Middle frontal gyrus (tissue), 1 donor: ENCODE results near the gene STXBP6.

Source experiments
- DNase-seq: peaks from one replicate; pipeline ENCODE4 v3.0.0-alpha.2; 2015; ENCODE audit warnings: low spot score; ENCODE audit errors: extremely low spot score

The STXBP6 gene

DNA sequence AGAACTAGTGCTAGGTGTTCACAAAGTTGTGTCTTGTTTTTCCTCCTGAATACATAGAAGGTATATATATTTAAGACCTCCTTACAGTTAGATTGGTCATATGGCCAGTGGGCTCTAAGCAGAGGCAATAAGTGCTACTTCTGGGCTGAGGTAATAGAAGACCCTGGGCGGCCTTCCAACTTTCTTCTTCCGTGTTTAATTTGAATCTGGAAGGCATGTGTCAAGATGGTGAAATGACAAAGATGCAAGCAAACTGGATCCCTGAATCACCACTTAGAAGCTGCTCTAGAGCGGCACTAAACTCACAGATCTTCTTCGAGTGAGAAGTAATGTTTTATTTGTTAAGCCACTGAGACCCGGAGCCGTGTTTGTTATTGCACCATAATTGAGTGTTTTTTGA lies 215.0 kb downstream of the STXBP6 start:
- no peak for DNase-seq

DNA sequence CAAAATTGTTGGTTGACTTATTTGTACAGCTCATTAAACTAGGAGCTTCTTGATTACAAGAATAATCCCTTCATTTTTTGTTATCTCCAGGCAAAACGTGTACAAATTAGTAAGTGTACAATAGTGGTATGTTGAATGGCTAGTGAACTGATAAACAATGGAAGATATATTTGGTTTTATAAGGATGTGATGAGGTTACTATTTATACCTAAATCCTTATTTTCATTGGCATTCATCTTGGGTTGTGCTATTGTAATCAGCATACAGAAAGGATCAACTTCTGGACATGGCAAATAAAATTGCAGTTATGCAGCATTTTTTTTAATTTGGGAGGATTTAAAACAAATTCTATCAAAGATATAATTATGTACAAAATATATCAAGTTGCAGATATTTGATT lies 216.6 kb downstream of the STXBP6 start:
- no peak for DNase-seq

DNA sequence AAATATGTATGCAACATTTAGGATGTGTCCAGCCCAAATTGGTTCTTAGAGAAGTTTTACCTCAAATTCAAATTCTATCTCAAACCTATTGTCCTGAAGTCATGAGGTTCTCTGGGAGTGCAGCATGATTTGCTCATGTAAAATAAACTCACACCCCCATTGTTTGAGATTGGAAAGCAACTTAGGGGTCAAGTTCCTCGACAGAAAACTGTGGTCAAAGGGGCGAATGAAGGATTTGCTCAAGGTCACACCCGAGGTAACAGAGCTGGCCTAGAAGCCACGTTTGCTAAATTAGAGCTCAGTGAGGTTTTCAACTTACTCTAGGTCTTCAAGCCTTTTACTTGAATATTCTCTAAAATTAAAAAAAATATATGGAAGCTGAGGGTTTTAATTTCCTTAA lies 218.3 kb downstream of the STXBP6 start:
- no peak for DNase-seq

DNA sequence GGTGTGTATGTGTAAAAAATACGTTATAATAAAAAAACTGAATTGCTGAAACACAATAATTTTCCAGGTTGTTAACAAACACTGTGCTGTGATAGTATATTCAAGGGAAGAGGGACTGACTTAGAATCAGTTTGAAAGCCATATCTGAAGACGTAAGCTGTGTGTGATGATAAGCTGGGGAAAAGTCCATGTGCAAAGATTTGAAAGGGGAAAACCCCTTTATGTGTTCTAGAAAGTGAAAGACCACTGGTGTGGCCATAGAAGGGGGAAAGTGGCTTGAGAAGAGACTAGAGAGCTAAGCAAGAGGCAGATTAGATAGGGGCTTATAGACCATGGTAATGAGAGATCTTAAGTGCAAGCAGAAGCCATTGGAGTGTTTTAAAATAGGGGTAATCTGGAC lies 220.1 kb downstream of the STXBP6 start:
- no peak for DNase-seq

DNA sequence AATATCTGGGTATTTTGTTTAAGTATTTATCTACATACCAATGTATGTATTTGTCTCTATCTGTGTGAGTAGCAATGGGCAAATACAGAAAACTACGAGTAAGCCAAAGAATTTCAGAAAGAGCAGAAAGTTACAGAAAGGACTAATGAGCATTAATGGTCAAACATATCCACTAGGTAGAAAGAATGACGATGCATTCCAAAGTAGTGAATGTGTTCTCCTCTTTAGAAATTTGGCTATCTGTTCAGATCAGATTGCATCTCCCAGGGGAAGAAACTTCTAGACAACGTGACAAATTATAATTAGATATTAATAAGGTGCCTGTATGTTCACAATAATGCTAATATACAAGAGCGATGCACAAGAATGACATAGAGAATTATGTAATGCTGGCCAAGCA lies 221.5 kb downstream of the STXBP6 start:
- DNase-seq, result no peak

DNA sequence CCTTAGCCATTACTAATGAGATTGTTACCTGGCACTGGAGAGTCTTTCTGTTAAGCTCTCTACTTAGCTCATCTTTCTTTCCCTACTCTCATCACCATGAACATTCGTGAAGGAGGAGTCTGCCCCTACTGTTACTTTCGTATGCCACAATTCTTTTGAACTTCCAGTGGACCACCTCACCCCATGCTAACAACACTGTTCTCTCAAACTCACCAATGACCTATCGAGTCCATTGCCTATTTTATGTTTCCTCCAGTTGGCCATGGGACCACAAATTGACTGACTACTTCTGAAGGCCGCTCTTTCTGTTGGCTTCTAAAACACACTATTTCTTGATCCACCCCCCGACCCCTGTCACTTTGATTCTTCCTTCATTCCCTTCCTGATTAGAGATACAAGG lies 223.6 kb downstream of the STXBP6 start:
- DNase-seq, result no peak

DNA sequence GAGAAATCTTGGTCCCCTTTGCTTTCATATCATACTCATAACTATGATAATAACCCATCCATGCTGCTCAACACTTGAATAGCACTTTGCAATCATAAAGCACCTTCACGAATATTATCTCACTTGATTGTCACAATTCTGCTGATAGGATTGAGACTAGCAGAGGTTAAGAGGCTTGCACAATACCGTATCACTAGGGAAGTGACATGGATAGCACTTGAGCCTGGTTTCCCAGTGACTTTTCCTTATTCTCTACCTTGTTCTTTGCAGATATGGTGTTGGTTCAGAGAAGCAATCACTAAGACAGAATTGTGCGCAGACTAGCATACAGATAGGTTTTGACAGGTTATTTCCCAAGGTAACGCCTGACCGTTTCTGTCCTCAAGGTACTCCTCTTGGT lies 229.3 kb downstream of the STXBP6 start:
- no peak for DNase-seq

DNA sequence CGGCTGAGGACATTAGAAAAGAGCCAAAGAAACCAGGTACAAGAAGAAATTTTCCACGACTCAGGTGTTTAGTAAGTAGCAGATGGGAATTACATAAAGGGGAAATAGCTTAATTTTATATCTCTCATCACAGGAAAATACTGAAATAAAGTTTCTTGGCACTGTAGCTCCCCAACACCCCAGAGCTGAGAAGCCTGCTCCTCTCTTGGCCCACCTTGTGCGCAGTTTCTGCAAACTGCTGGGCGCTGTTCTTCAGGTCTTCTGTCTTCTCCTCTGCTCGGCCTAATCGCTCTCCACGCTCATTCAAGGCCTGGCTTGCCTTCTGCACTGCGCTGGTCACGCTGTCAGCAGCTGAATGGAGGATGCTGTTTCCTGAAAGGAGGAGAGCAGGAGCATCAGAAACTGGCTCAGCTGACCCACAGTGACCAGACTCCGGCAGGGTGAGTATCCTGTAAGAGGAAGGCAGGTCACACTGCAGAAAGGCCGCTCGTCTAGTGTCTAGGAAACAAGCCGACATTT lies 231.1 kb downstream of the STXBP6 start:
- no peak for DNase-seq

DNA sequence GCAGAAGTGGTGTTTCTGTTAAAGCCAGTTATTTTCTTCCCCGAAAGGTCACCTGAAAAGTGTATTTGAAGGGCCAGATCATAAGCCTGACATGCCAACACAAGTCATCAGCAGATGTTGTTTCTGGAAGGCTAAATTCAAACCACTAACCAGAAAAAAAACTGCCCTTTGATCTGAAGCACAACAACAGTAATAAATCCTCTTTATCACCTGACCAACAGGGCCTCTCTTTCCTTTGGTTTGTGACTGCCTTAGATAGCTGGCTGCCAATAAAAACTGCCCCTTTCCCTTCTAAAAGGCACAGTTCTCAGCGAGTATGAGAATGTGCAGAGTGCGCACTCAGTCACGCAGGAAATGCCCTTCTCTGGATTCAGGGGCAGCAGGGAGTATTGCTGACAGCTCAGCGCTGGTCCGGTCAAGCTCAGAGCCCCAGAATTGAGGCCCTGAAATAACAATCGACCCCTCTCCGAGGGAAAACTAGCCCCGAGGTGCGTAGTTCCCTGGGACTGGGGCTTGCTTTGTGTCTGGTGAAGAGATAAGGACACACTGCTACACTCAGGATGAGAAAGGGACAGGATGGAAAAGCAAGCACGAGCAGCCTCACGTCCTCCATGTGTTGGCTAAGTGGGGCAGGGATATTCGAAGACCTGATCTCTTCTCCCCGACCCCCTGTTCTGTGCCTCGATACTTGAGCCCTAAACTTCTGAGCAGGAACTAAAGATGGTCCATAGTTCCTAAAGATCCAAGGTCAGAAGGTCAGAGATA lies 231.7 kb downstream of the STXBP6 start:
- DNase-seq, result no peak

DNA sequence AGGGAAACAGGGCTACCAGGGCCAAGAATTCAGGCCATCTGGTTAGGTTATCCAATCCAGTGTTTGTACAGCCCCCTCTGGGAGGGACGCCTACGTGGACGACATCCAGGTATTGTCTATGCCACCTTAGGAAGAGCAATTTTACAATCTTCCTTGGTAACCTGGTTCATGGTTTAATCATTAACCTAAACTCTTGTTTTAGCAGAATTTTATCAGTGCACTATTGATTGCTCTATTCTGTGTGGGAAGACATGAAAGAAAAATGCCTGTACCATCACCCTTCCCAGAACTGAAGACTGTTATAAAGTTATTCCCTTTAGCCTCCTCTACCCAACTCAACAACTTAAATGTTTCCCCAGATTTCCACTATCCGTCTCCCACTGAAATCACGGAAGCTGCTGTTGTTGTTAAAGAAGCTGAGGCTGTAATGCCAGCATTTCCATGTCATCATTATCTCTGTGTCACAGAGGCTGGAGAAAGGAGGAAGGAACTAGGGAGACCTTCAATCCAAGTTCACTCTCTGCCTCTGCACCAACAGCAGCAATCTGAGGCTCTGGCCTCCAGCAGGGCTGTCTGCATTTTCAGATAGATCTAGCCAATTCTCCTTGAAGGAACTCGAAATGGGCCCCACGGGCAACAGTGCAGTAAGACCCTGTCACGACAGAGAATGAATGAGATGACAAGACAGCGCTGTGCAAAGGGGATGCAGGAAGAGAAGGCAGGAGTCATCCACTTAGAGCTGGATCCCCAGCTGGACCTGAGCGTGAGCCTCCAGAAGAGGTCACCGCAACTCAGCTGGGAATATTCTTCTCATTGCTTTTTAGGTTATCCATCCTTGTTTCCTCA lies 232.5 kb downstream of the STXBP6 start:
- DNase-seq, result no peak

DNA sequence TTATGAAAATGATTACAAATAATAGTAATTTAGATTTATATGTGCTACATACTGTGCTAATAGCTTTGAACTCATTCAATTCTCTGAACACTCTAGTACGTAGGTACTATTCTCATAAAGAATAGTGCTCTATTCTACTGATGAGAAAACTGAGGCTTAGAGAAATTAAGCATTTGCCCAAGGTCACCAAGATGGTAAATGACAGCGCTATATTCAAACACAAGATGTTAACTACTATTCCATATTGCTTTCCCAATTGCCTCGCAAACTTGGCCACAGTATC lies 233.1 kb downstream of the STXBP6 start:
- no peak for DNase-seq

DNA sequence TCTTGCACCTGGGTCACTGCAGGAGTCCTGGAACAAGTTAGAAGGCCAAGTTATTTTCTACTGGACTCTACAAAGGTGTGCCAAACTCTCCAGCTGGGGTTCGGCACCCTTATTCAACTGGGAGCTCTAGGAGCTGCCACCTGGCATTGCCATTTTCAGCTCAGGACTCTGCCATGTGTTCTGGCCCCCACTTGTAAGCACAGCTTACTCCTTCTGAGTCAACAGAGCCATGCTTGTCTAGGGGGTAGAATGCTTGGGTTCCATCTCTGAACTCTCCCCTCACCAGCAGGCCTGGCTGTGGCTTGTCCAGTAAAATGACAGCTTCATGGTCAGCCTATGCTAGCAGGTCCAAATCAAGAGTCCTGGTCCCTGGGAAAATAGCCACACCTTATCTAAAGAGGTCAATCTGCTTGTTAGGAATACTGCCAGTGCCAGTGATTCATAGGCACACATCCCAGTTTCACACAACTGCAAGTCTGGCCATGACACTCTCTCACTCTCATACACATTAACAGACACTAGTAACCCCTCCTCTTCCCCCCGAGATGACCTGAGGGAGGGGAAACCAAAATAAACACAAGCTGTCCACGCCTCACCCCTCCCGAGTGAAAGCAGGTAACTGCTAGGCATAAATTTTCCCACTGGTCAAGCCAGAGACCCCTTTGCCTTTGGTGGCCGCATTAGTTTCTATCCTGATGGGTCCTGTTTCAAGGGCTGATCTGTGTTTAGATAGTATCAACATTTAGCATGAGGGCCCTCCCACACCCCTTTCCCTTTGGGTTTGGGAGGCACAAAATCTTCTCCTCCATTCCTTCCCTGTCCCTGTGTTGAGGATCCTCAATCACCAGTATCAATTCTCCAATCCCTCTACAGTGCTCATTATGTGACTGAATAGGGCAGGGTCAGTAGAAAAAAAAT lies 233.7 kb downstream of the STXBP6 start:
- no peak for DNase-seq

DNA sequence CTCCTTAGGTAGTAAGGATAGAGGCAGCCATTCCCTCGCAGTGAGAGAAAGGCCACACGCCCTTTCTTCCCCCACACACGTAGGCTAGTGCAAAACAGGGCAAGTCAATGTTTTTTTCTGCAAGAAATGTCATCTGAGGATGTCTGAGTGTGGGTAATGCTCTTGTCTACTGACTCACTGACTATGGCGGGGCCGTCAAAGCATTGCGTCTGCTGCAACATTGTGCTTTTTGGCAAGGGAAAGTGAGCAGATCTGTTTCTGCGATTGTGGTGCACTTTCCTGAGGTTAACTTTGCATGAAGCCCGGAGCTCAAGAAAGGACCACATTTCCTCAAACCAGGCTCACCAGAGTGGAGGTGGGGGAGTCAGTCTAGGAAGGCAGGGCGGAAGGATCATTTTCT lies 234.4 kb downstream of the STXBP6 start:
- no peak for DNase-seq

DNA sequence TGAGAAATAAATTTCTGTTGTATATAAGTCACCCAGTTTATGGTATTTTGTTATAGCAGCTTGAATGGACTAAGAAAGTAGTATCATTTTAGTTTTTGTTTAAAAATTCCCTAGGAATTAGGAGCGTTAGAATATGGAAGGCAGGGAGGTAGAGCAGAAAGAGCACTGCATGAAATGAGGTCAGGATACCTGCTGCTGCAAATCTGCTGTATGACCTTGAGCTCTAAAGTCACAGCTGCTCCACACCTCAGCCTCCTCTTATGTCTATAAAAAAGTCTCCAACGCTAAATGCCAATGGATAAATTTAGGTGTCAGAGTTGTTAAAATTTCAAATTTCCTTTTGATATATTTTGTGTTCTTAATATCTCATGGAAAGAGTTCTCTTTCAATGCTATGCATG lies 235.0 kb downstream of the STXBP6 start:
- DNase-seq, result no peak

DNA sequence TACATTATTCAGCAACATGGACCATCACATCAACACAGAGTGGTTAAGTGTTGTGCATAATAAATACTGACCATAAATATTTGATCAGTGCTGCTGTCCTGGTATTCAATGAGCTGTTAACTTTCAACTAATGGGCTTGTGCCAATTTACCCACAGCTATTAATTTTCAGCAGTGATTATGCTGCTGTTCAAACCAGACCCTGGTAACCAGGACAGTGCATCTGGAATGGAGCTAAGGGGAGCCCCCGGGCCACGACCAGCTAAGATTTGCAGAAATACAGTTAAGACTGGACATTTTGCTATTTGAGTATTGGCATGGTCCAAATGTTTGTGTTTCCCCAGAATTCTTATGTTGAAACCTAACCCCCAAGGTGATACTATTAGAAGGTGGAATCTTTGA lies 235.6 kb downstream of the STXBP6 start:
- no peak for DNase-seq

DNA sequence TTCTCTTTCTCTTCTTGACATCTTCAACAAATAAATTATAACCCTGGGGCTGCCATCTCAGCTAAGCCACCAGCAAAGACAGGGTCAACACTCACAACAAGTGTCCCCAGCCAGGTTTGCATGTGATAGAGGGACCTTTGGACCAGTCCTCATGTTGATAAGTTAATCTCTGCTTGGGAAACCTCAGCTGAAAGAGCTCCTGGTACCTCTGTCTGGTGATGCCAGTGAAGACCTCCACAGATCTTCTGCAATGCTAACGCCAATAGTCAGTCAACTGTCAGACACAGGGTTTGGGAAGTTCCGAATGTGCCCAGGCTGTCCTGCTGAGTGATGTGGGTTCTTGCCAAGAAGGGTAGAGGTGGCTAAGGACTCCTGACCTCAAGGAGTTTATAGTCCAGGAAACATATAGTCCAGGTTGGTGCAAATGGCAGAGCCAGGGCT lies 236.1 kb downstream of the STXBP6 start:
- no peak for DNase-seq

DNA sequence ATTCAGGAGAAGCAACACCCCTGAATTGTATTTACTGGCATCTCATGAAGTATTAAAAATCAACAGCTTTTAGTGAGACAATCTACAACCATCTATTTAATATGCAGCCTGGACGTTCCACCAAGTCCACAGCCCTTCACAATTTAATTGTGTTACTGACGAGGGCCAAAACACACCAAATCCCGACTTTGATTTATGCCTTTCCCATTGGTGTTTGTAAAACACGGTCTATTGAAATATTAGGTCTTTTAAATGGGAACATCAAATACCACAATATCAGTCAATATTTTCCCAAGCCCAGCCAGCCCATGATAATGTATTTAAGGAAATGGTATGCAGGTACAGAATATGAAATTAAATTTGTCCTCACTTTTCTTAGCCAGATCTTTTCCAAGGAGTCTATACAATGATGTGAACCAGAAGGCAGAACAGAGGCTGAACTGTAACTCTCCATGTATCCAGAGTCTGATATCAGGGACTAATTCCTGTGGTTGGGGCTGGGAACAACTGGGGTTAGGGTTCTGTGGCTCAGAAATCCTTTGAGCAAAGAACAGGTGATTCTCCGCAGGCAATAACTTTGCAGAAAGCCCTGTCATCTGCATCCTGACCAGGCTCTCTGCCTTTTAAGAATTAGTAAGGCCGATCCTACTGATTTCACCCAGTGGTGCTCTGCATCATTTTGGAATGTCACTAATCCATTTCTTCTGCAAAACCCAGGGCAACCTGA lies 236.7 kb downstream of the STXBP6 start:
- no peak for DNase-seq

DNA sequence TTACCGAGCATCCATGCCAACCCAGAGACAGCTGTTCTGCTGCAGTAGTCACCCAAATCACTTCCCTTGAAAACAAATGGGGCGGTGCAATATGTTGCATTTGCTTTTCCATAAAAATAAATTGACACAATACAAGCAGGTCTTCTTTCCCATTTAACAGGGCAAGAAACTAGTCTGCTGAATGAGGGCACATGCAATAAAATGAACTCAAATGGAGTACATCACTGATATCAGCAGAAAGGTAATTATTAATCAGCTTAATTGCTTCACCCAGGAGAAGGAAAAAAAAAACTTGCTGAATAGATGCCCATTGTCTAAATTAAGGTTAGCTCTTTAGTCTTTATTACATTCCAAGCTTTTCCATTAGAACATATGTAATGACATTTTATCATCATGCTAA lies 240.8 kb downstream of the STXBP6 start:
- no peak for DNase-seq

DNA sequence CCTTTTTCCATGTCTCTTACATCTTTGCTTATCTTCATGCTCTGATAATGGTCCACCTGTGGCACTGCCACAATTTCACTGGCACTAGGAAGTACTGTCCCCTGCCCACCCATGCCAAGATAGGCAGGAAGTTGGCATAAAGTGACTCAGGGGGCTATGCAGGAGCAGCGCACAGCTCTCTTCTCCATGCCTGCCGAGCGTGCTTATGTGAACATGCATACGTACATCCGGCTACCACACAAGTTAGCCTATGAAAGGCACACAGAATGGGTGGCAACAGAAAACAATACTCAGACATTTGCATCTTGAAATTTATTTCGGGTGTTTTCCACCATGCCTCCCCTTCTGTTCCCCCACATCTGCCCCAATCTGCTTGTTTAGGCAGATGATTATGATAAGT lies 241.5 kb downstream of the STXBP6 start:
- DNase-seq, result no peak

DNA sequence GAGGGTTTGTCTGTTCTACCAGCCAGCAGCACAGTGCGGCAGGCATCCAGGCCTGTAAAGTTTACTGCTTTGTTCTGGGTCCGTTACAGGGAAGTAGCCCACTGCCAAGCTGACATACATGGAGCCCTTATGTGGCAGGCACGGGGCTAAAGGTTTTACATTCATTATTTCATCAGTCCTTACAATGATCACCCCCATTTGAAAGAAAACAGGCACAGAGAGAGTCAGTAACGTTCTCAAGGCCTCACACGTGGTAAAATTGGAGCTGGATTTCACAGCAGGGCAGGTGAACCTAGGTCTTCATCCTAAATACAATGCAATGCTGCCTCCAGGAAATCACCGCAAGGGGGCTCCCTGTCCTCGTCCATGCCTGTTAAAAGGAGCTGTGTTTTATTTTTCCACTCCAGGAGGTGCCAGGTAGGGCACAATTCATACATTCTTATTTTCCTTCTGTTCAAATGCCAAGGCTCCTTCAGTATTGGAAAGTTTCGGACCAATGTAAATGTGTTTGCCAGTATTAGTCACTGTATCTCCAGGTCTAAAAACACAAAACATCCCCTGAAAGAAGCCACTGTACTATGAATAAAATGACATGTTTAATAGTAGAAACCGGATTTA lies 243.8 kb downstream of the STXBP6 start:
- DNase-seq, result no peak
